CD4-positive, alpha-beta memory T cell (primary cell): ENCODE measurements around the gene RXRG. TPM values are rescaled to one million over a fixed set of nuclear protein-coding genes. Genes with fewer than 3 reads are reported as not detected.

Source experiments
- CTCF ChIA-PET: fragments of 350-600 bp; sonication (Branson Sonifier 250); formaldehyde crosslinking; loops from one replicate; lab custom pipeline; 2021; ENCODE audit warnings: inconsistent platforms; ENCODE audit not compliant: partially characterized antibody; lab: Charles Lee
- POLR2A ChIA-PET: fragments of 350-600 bp; sonication (Branson Sonifier 250); formaldehyde crosslinking; loops from one replicate; lab custom pipeline; 2021; ENCODE audit not compliant: partially characterized antibody; lab: Charles Lee
- DNase-seq, 5 donors: peaks; one replicate each; pipeline versions ENCODE4 v3.0.0 to v3.0.0-alpha.2; 2020 to 2022; ENCODE audit warnings: mixed read lengths in 1 of 5
- H3K27ac ChIP-seq: one replicate; pipeline ENCODE4 v1.7.0; 2013; ENCODE audit warnings: low read depth, low read length
- H3K27me3 ChIP-seq: 2 replicates; pipeline ENCODE4 v1.7.0; 2013; ENCODE audit warnings: mild to moderate bottlenecking, low read length, moderate library complexity; ENCODE audit not compliant: insufficient read depth
- H3K36me3 ChIP-seq: 2 replicates; pipeline ENCODE4 v1.7.0; 2013; ENCODE audit warnings: mild to moderate bottlenecking, low read length, moderate library complexity; ENCODE audit not compliant: insufficient read depth
- H3K4me1 ChIP-seq: 2 replicates; pipeline ENCODE4 v1.7.0; 2013; ENCODE audit warnings: mild to moderate bottlenecking, low read length, moderate library complexity; ENCODE audit not compliant: insufficient read depth
- H3K4me3 ChIP-seq, 2 donors: one replicate each; pipeline ENCODE4 v1.7.0; 2013; ENCODE audit warnings: low read length in 2 of 2, mild to moderate bottlenecking in 1 of 2
- H3K9me3 ChIP-seq, 2 donors: one replicate each; pipeline ENCODE4 v1.7.0; 2013; ENCODE audit warnings: low read length in 2 of 2, control low read depth in 1 of 2; ENCODE audit not compliant: control insufficient read depth in 1 of 2
- H3K27ac Mint-ChIP-seq, 7 donors: one replicate each; pipeline ENCODE4 v1.8.0; 2020 to 2021; ENCODE audit warnings: mixed read lengths in 7 of 7, mild to moderate bottlenecking in 6 of 7, inconsistent platforms in 3 of 7, moderate library complexity in 3 of 7
- H3K27me3 Mint-ChIP-seq, 2 donors: one replicate each; pipeline ENCODE4 v1.8.0; 2020 to 2021; ENCODE audit warnings: mixed read lengths in 2 of 2
- H3K36me3 Mint-ChIP-seq, 2 donors: one replicate each; pipeline ENCODE4 v1.8.0; 2020 to 2021; ENCODE audit warnings: mixed read lengths in 2 of 2, inconsistent platforms in 1 of 2, mild to moderate bottlenecking in 1 of 2
- H3K4me1 Mint-ChIP-seq, 4 donors: one replicate each; pipeline ENCODE4 v1.8.0; 2020 to 2021; ENCODE audit warnings: mixed read lengths in 4 of 4, mild to moderate bottlenecking in 1 of 4
- H3K4me3 Mint-ChIP-seq, 8 donors: one replicate each; pipeline ENCODE4 v1.8.0; 2020 to 2021; ENCODE audit warnings: mixed read lengths in 8 of 8, mild to moderate bottlenecking in 7 of 8, moderate library complexity in 6 of 8, inconsistent platforms in 3 of 8
- H3K9me3 Mint-ChIP-seq, 8 donors: one replicate each; pipeline ENCODE4 v1.8.0; 2020 to 2021; ENCODE audit warnings: mixed read lengths in 8 of 8, mild to moderate bottlenecking in 5 of 8, inconsistent platforms in 3 of 8, moderate library complexity in 1 of 8
- intact Hi-C: fragments of 100-400 bp; cut with micrococcal nuclease; formaldehyde crosslinking; loops from one replicate; pipeline ENCODE4 v1.15.1; 2023
- polyA plus RNA-seq, 2 donors: library from polyadenylated mRNA; unstranded; fragments of 300-500 nt; fragmentation: Illumina TruSeq; gene quantifications; one replicate each; pipeline ENCODE4 v1.2.3, GENCODE V29; 2021
- total RNA-seq, 2 experiments: library from RNA; stranded (reverse); gene quantifications; one replicate each; pipeline ENCODE4 v1.2.3, GENCODE V29; 2021

RXRG gene
- total and polyA plus RNA-seq, 4 experiments from 2014 or later: not detected

DNA sequence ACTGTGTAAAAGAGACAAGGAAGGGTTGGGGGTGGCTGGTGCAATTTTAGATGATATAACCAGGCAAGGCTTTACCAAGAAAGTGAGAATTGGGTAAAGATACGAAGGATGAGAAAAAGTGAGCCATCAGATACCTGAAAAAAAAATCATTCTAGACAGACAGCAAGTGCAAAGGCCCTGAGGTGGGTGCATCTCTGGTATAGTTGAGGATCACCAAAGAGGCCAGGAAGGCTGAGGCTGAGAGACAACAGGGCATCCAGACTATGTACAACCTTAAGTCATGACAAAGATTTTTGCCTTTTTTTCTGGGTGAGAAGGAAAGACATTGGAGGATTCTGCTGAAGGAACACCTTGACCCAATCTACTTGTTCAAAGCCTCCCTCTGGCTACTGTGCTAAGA lies 29.9 kb downstream of the RXRG start:
- Mint-ChIP-seq H3K4me1 (no peaks in the 10 kb centered on the region), H3K36me3 (no peaks in the 10 kb centered on the region), H3K9me3 (peaks cover 0 to 1% (median 0%) of the 10 kb centered on the region in 8 donors), H3K4me3 (no peak overlapping the region), H3K27me3 (peaks cover 14 to 21% of the 10 kb centered on the region in 2 donors), H3K27ac (peak overlapping the region in 1 of 7 donors; percentile 24)
- no peak for DNase-seq
- Histone ChIP-seq H3K36me3 (no peaks in the 10 kb centered on the region), H3K9me3 (no peaks in the 10 kb centered on the region), H3K4me3 (no peak overlapping the region), H3K27ac (no peak overlapping the region), H3K27me3 (peaks cover 7% of the 10 kb centered on the region), H3K4me1 (no peaks in the 10 kb centered on the region)
- POLR2A ChIA-PET: no interaction called here
- intact Hi-C loops: no loop called here
- CTCF ChIA-PET: interaction anchor here (1.4 kb wide), 1 partner anchor 48 kb away, joined by 3 read pairs; no protein-coding TSS in a partner anchor

DNA sequence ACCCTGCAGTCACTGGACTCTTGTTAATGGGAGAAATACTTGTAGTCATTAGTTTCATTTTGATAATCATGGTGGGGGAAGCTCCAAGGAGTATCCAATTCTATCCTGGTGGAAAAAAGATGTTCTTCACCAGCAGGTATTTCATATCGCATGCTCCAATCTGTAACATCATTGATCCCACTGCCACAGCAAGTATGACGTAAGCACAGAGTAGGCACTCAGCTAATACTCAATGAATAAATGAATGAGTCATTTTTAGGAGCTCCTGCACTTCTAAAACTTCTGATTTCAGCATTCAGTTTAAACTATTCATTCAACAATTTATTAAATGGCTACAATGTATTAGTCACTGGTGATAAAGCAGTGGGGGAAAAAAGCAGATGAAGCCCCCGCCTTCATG lies 30.3 kb downstream of the RXRG start:
- peaks cover 7% of the 10 kb centered on the region for H3K27me3 ChIP-seq
- Mint-ChIP-seq H3K4me3 (no peak overlapping the region), H3K4me1 (no peaks in the 10 kb centered on the region), H3K27me3 (peaks cover 14 to 25% of the 10 kb centered on the region in 2 donors), H3K36me3 (no peaks in the 10 kb centered on the region), H3K27ac (peak overlapping the region in 1 of 7 donors; percentile 24), H3K9me3 (peaks cover 0 to 1% (median 0%) of the 10 kb centered on the region in 8 donors)
- intact Hi-C loops: no loop called here
- no peak overlapping the region for H3K27ac ChIP-seq
- H3K4me1 ChIP-seq: no peaks in the 10 kb centered on the region
- POLR2A ChIA-PET: no interaction called here
- DNase-seq: no peak
- CTCF ChIA-PET: interaction anchor here (1.4 kb wide), 1 partner anchor 47 kb away, joined by 3 read pairs; no protein-coding TSS in a partner anchor
- no peak overlapping the region for H3K4me3 ChIP-seq
- no peaks in the 10 kb centered on the region for H3K36me3 ChIP-seq
- H3K9me3 ChIP-seq: no peaks in the 10 kb centered on the region

DNA sequence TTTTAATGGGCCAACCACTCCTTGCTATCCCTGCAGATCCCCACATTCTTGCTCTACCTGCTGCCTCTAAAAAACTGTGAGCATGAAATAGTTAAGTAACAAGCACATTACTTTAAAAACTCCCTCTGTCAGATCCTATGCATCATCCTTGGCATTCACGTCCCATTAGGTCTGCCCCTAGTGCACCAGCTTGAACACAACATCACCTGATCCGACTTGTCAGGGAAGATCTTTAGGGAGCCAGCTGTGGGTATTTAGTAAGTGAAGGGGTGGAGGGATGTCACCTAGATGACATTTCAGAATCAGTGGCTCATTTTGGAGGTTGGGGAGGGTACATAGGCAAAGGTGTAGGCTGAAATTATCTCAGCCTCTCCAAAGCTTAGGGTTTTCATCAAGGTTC lies 33.5 kb downstream of the RXRG start:
- intact Hi-C loops: no loop called here
- Histone ChIP-seq H3K27me3 (no peaks in the 10 kb centered on the region), H3K9me3 (no peaks in the 10 kb centered on the region), H3K4me1 (no peaks in the 10 kb centered on the region), H3K27ac (no peak overlapping the region), H3K36me3 (no peaks in the 10 kb centered on the region), H3K4me3 (no peak overlapping the region)
- CTCF ChIA-PET: interaction anchor here (0.8 to 2.6 kb wide), 4 partner anchors 10 to 189 kb away, joined by 3 to 10 read pairs (median 4); no protein-coding TSS in a partner anchor
- no peak for DNase-seq
- Mint-ChIP-seq H3K4me3 (no peak overlapping the region), H3K9me3 (no peaks in the 10 kb centered on the region), H3K4me1 (peaks cover 0 to 1% (median 0%) of the 10 kb centered on the region in 4 donors), H3K36me3 (no peaks in the 10 kb centered on the region), H3K27me3 (peaks cover 19 to 31% of the 10 kb centered on the region in 2 donors), H3K27ac (no peak overlapping the region)
- POLR2A ChIA-PET: no interaction called here

DNA sequence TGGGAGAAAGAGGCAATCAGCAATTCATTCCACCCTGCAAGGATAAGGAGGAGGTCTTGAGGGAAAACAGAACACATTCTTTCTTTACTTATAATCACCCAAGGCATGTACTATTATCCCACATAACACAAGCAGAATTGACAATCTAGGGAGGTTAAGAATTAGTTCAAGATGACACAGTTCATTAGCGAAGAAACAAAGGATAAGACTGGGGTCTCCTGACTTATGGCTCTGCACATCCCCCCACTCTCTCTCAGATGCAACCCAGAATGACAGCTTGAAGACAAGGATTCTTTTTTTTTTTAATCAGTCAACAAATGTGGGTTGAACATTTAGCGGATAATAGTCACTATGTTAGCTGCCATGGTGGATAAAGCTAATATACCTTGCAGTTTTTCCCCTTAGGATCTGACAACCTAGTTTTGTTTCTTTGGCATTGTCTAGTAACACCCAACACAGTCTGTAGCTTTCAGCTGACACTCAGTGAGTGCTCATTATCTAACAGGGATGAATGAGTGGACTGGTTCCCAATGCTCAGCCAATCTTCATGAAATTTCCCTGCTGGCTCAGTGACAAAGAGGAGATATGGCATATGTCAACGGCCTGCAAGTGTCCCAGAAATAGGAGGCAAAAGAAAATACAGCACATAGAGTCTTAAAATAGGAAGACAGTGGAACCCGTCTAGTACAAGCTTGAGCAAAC lies 35.1 kb downstream of the RXRG start:
- H3K27ac Mint-ChIP-seq: no peak overlapping the region
- POLR2A ChIA-PET: no interaction called here
- H3K9me3 Mint-ChIP-seq: no peaks in the 10 kb centered on the region
- intact Hi-C loops: no loop called here
- Histone ChIP-seq H3K9me3 (no peaks in the 10 kb centered on the region), H3K27ac (no peak overlapping the region), H3K27me3 (no peaks in the 10 kb centered on the region), H3K4me1 (no peaks in the 10 kb centered on the region), H3K36me3 (no peaks in the 10 kb centered on the region), H3K4me3 (no peak overlapping the region)
- peaks cover 18 to 24% of the 10 kb centered on the region in 2 donors for H3K27me3 Mint-ChIP-seq
- CTCF ChIA-PET: interaction anchor here (0.9 to 1.7 kb wide), 3 partner anchors 10 to 182 kb away, joined by 3 to 5 read pairs (median 4); no protein-coding TSS in a partner anchor
- H3K4me3 Mint-ChIP-seq: no peak overlapping the region
- DNase-seq: no peak
- H3K36me3 Mint-ChIP-seq: no peaks in the 10 kb centered on the region
- H3K4me1 Mint-ChIP-seq: peaks cover 0 to 1% (median 0%) of the 10 kb centered on the region in 4 donors

DNA sequence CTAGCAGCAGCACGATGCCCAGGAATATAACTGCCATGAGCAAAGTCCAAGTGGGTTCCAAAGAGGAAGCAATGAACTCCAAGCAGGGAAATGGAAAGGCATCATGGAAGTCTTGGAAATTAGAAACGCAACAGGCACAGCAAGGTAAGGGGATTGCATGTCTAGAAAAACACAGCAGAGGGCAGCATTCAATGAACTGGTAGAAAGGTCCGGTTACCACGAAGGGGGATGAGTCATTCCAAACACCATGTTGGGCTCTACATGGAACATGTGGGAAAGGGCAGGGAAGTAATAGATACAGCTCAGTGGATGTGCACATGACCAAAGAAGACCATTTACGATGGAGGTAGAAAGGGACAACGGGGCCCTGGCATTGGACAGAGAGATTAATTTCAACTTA lies 36.4 kb downstream of the RXRG start:
- Mint-ChIP-seq H3K9me3 (no peaks in the 10 kb centered on the region), H3K4me3 (no peak overlapping the region), H3K4me1 (peaks cover 0 to 5% (median 3%) of the 10 kb centered on the region in 4 donors), H3K27ac (no peak overlapping the region), H3K27me3 (peaks cover 17 to 24% of the 10 kb centered on the region in 2 donors), H3K36me3 (no peaks in the 10 kb centered on the region)
- intact Hi-C loops: no loop called here
- CTCF ChIA-PET: interaction anchor here (0.7 to 1.7 kb wide), 5 partner anchors 9 to 189 kb away, joined by 3 to 6 read pairs (median 5); no protein-coding TSS in a partner anchor
- Histone ChIP-seq H3K4me1 (no peaks in the 10 kb centered on the region), H3K9me3 (no peaks in the 10 kb centered on the region), H3K4me3 (no peak overlapping the region), H3K27ac (no peak overlapping the region), H3K27me3 (no peaks in the 10 kb centered on the region), H3K36me3 (no peaks in the 10 kb centered on the region)
- POLR2A ChIA-PET: no interaction called here
- no peak for DNase-seq

GRCh38 chr1:165407398-165407797 lies 37.5 kb downstream of the RXRG start:
- Mint-ChIP-seq H3K9me3 (no peaks in the 10 kb centered on the region), H3K36me3 (no peaks in the 10 kb centered on the region), H3K4me3 (no peak overlapping the region), H3K27me3 (peaks cover 15 to 24% of the 10 kb centered on the region in 2 donors), H3K4me1 (peaks cover 0 to 5% (median 3%) of the 10 kb centered on the region in 4 donors), H3K27ac (no peak overlapping the region)
- ChIA-PET CTCF (interaction anchor here (1.6 kb wide), 1 partner anchor 185 kb away, joined by 6 read pairs; no protein-coding TSS in a partner anchor), POLR2A (no interaction called here)
- H3K9me3 ChIP-seq: no peaks in the 10 kb centered on the region
- no peaks in the 10 kb centered on the region for H3K4me1 ChIP-seq
- no peaks in the 10 kb centered on the region for H3K27me3 ChIP-seq
- intact Hi-C loops: no loop called here
- no peak for DNase-seq
- no peak overlapping the region for H3K27ac ChIP-seq
- no peaks in the 10 kb centered on the region for H3K36me3 ChIP-seq
- no peak overlapping the region for H3K4me3 ChIP-seq

- POLR2A ChIA-PET: no interaction called here
- Mint-ChIP-seq H3K4me3 (no peak overlapping the region), H3K4me1 (peaks cover 0 to 5% (median 2%) of the 10 kb centered on the region in 4 donors), H3K36me3 (no peaks in the 10 kb centered on the region), H3K27ac (no peak overlapping the region), H3K9me3 (no peaks in the 10 kb centered on the region), H3K27me3 (peaks cover 15 to 17% of the 10 kb centered on the region in 2 donors)
- Histone ChIP-seq H3K4me3 (no peak overlapping the region), H3K27me3 (no peaks in the 10 kb centered on the region), H3K27ac (no peak overlapping the region), H3K36me3 (no peaks in the 10 kb centered on the region), H3K4me1 (no peaks in the 10 kb centered on the region), H3K9me3 (no peaks in the 10 kb centered on the region)
- peak in 3 of 5 donors; percentile 26 to 33 (median 30) for DNase-seq
- intact Hi-C loops: loop anchor here (1.0 kb wide), 1 partner anchor 510 kb away; no protein-coding TSS in a partner anchor
- CTCF ChIA-PET: interaction anchor here (1.0 to 3.3 kb wide), 5 partner anchors 11 to 188 kb away, joined by 3 to 21 read pairs (median 4); no protein-coding TSS in a partner anchor
These were observed 41.0 kb downstream of the RXRG start for GRCh38 chr1:165403835-165404482.
